ENCODE data around the gene ARMH4.

The ARMH4 gene

GRCh38 chr14:58026219-58026618 is 125.8 kb downstream of the ARMH4 start:
- DNase-seq: no peak

GRCh38 chr14:58014778-58015177 is 137.2 kb downstream of the ARMH4 start:
- no peak for DNase-seq

- no peak for DNase-seq
Measured at GRCh38 chr14:58002618-58003017, 149.4 kb downstream of the ARMH4 start.

GRCh38 chr14:57999979-58000378 is 152.0 kb downstream of the ARMH4 start:
- DNase-seq: no peak

GRCh38 chr14:57999471-57999870 is 152.5 kb downstream of the ARMH4 start:
- no peak for DNase-seq

- no peak for DNase-seq
Measured at GRCh38 chr14:57998766-57999165, 153.2 kb downstream of the ARMH4 start.

GRCh38 chr14:57991353-57991752 is 160.7 kb downstream of the ARMH4 start:
- no peak for DNase-seq

GRCh38 chr14:57988445-57988844 is 163.6 kb downstream of the ARMH4 start:
- DNase-seq: no peak

GRCh38 chr14:57987596-57988300 is 164.3 kb downstream of the ARMH4 start:
- DNase-seq: no peak

GRCh38 chr14:57987051-57987450 is 165.0 kb downstream of the ARMH4 start:
- DNase-seq: no peak

- DNase-seq: no peak
Measured at GRCh38 chr14:57982804-57983634, 169.0 kb downstream of the ARMH4 start.

- DNase-seq: no peak
Measured at GRCh38 chr14:57981817-57982560, 170.0 kb downstream of the ARMH4 start.

GRCh38 chr14:57979376-57980048 is 172.5 kb downstream of the ARMH4 start:
- no peak for DNase-seq

GRCh38 chr14:57976701-57977100 is 175.3 kb downstream of the ARMH4 start:
- DNase-seq: no peak

GRCh38 chr14:57974896-57975295 is 177.1 kb downstream of the ARMH4 start:
- no peak for DNase-seq

- no peak for DNase-seq
Measured at GRCh38 chr14:57970594-57970993, 181.4 kb downstream of the ARMH4 start.

- no peak for DNase-seq
Measured at GRCh38 chr14:57970175-57970574, 181.8 kb downstream of the ARMH4 start.

GRCh38 chr14:57963071-57963470 is 188.9 kb downstream of the ARMH4 start:
- DNase-seq: no peak

- no peak for DNase-seq
Measured at GRCh38 chr14:57962325-57963035, 189.5 kb downstream of the ARMH4 start.

GRCh38 chr14:57961786-57962060 is 190.3 kb downstream of the ARMH4 start:
- DNase-seq: no peak

GRCh38 chr14:57960946-57961785 is 190.8 kb downstream of the ARMH4 start:
- no peak for DNase-seq

GRCh38 chr14:57957441-57957840 is 194.6 kb downstream of the ARMH4 start:
- no peak for DNase-seq
